ENCODE measurements around the gene MSH2.

Gene MSH2

DNA sequence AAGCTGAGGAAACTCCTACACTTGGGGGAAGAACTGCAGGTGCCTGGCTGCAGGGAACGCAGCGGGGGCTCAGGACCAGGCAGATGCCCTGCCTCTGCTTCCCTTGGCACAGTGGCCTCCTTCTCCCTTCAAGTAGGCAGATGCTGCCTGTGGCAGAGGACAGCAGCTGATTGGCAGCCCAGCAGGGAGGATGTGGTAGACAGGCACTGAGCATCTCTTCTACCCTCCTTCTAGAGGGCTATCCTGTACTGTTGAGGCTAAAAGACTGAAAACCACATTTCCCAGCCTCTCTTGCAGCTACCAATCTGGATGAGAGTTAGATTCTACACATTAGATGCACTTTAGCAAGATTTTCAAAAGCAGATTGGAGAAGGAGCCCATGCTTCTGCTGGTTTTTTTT is 105.7 kb downstream of the MSH2 start:
- DNase-seq (ENCODE audit: low spot score) = no peak

DNA sequence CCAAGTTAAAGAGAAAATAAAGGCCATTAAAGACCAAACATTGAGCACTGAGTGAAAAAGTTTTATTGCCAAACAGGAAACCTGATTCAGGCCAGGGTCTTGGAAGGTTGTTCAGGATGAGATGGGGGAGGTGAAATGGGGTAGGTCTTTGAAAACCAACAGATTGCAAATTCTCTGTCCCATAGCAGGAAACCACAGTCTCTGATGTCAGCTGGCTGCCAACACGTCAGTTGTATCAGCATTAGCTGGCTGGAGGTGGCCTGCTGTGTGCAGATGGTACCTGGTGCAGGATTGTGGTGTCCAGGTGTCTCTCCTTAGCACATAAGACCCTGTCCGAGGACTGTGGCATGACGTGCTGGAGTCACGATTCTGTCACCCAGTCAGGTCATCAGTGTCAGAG is 106.3 kb downstream of the MSH2 start:
- no peak for DNase-seq (ENCODE audit: low spot score)

DNA sequence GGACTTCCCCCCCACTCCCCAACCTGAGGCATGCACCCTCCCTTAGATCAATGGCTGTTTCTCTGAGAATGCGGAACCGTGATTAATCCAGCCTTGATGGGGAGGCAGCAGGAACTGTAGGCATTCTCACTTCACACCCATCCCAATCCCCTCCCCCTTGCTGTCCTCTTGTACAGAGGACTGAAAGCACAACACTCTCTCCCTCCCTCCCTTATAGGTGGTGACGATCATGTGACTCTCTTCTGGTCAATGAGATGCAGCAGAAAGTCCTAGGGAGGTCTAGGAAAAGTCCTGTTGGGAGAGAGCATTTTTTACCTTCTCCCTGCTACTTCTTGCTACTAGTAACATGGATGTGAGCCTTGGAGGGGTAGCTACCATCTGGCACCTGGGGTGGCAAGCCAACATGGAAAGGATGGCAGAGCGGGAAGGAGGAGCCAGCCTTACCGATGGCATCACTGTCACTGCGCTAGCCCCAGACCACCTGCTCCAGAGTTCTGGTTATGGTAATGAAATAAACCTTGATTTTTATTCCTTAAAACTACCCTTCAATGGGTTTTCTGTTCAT is 106.9 kb downstream of the MSH2 start:
- DNase-seq (ENCODE audit: low spot score) = no peak

DNA sequence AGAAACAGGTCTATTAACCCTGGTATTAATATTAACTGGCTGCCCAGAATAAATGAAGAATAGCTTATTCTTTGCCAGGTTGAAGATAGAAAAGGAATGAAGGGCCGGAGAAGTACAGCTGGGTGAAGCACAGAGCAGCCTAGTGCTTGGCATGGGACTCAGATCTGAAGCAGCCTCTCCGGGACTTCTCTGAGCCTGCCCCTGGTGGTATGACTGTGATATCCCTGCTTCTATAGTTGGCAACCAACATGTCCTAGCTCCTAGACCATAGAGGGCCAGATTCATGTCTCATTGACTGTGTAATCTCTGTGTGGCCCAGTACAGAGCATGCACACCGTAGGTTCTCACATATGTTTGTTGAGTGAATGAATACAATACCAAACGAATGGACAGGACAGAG is 107.8 kb downstream of the MSH2 start:
- DNase-seq (ENCODE audit: low spot score) = no peak

DNA sequence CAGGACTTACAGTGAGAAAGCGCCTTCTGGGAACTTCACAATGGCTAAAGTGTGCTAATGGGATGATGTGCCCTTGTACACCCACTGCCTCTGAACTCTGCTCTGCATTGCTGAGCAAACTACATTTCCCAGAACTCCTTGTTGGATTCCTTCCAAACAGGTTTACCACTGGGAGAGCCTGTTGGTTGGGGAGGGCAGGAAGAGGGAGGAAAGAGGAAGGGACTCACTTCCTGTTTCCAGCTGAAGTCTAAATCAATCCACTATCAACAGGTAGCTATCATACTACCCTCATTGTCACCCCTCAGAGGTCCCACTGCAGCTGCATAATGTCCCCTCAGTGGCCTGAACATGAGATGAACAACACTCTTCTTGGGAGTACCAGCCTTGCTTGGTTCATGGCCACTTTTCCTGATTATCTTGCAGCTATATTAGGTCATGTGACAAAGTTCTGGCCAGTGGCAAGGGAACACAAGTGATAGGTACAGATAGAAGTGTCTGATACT is 109.7 kb downstream of the MSH2 start:
- no peak for DNase-seq (ENCODE audit: low spot score)

DNA sequence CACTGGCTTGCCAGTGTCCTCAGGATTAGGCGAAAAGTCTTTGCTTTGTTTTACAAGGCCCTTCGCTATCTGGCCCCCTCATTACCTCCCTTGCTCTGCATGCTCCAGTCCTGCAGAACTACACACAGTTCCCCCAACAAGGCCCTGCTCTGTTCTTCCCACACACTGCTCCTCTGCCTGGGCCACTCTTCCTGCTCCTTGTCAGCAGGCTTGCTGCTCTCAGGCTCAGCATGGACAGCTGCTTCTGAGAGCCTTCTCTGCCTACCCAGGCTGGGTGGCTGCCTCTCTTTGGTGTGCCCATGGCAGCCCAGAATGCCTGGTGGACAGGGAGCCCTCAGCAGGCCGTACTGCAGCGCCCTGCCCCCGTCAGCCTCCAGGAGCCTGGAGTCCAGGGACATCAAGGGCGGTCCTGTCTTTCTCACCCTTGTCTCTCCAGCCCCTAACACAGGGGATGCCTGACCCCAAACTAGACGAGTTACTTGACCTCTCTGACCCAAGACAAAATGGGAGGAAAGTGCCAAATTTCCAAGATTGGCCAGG is 111.1 kb downstream of the MSH2 start:
- DNase-seq (ENCODE audit: low spot score) = no peak

DNA sequence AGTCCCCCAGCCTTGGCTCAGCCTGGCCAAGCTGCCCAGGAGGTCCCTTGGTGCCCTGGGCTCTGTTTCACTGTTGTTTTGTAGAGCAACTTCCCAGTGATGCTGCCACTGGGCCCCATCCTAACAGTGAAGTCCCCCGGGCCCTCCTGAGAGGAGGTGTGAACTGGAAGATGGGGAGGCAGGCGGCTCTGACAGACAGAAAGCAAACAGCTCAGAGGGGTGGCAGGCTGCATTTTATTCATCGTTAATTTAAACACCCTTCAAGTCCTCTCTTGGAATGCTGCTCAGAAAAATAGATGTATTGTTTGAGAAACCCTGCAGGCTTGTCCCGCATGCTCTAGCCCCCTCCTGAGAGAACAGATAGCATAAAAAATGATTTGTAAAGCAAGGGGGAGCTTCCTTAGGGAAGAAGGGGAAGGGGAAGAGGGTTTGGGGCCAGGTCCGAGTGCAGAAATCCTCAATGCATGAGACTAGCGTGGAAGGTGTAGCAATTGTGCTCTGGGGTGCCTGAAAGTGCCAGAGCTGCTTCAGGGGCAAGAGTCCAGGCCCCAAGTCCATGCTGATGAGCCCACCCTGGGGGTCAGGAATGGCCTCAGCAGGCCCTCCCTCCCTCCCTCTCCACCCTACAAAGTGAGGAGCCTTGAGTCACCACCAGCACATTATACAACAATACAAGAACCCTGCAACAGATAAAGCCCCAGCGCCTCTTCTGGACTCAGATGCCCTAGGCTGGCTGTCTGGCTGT is 113.6 kb downstream of the MSH2 start:
- DNase-seq (ENCODE audit: low spot score) = no peak

DNA sequence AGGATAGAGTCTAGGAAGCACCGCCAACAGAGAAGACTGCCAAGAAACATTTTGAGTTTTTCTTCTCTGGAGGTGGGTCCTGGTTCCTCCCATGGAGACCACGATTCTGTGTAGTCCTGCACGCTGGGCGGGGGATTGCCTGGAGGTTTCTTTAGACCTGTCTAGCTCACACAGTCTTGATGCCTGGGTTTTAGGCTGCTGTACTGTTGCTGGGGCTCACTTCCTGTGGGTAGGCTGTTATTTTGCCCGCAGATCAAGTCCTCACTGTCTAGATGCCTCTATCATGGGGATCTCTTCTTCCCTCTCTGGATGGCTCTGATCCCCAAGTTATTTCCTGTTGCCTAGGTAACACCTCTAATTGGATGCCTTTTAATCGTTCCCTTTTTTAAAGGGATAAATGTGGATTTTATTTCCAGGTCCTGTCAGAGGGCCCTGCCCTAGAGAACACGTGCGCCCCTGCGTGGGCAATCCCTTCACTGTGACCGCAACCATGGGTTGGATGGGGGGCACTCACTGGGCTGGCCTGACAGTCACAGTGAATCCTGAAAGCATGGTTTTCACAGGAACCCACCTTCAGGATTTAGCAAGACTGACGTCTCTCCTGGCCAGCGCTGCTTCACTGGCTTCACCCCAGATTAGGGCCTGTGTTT is 115.7 kb downstream of the MSH2 start:
- DNase-seq (ENCODE audit: low spot score) = no peak

DNA sequence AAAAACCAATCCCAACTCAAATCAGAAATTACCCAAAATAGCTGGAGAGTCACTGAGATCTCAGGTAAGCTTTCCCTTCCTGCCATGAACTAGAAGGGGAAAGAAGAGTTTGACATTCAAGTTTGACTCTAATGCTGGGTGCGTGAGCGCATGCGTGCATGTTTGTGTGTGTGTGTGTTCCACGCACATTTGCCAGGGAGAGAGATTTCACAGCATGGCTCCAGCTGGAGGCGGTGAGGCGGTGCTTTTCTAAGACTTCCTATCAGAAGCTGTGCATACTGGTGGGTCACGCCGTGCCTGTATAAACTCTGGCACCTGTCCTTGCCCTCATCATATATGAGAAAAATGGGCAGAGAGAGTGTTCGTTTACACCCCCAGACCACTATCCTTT is 116.2 kb downstream of the MSH2 start:
- no peak for DNase-seq (ENCODE audit: low spot score)

DNA sequence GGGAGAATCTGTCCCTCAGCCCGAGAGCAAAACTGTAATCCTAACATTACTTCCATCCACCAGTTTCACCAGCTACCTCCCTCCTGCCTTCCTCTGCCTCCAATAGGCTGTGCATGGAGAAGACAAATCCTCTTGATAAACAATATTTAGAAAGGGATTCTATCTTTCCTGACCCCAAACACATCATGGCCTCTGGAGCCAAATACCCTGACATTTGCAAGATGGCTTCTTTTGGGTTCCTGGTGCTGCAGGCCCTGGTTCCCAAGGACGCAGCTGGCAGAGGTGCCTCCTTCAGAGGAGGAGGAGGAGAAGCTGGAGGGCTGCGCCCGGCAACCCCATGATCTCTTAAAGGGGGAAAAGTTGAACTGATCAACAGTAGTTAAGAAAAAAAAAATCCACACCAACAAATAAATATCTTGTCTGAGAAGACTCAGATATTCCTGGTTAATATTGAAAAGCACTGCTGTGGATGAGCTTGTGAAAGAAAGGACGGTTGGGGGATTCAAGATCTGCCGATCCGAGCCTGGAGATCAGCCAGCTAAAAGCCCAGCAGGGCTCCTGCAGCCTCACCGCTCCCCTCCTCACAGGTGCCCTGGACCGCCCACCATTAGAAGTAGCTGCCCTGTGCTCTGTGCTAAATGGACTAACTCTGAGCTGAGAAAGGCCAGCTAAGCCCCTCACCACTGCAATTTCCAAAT is 116.8 kb downstream of the MSH2 start:
- DNase-seq (ENCODE audit: low spot score) = peak; percentile 48

DNA sequence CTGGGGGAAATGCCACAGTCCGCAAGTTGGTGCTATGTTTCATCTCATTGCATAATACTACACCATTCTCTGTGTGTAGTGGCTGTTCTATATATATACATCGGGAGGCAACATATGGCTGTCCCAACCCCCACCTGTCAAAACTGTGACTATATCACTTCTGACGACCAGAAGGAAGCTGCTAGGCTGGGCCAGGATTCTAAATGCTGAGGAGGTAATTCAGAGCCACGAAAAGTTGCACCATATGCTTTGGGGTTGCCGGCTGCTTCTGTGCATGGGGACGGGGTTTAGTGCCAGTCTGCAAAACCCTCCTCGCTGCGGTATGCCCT is 117.3 kb downstream of the MSH2 start:
- DNase-seq (ENCODE audit: low spot score) = peak; percentile 45

DNA sequence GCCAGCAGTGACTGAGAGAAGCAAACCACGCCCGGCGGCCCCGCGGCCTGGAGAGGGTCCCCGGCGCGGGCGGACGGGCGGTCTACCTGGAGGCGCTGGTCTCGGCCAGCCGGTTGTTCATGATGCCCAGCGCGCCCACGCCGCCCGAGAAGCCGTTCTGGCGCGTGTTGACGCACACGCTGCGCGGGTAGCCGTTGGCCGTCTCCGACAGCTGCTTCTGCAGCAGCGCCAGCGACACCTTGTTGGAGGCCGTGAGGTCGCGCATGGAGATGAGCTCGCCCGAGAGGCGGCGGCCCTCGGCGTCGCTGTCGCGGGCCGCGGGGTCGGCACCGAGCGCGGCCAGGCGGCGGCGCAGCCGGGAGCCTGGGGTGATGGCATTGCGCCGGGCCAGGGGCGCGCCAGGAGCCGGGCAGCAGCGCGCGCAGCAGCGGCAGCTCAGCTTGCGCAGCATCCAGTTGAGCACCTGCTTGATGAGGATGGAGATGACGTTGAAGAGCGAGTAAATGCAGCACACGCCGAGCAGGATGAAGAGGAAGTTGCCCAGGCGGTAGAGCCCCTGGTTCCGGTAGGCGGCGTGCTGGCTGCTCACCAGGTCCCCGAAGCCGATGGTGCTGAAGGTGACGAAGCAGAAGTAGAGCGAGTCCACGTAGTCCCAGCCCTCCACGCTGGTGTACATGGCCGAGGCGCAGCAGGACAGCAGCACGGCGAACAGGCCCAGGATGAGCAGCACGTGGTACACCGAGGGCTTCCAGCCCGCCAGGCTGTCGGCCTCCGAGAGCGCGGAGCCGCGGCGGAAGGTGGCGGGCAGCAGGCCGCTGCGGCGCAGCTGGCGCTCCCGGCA is 118.1 kb downstream of the MSH2 start:
- DNase-seq (ENCODE audit: low spot score) = no peak

DNA sequence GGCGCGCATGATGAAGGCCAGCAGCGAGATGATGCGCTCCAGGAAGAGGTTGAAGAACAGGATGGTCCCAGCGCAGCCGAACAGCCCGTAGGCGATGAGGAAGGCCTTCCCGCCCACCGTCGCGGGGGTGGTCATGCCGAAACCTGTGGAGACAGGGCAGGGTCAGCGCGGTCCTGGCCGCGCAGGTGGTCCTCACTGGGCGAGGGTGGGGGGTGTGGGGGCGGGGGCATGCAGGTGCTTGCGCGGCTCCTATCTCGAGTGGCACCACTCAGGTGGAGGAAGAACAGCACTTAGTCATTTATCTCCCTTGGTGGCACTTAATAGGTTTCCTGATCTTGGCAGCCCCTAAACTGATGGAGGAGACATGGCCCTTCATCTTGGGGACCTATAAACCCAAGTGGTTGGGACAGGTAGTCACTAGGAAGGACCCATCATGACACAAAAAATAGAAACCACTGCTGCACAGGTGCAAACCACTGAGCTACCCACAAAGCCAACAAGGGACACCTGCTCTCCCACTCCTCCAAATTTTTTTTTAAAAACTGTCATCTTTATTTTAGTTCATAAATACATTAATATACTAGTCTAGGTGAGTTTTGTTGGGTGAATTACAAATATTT is 118.8 kb downstream of the MSH2 start:
- no peak for DNase-seq (ENCODE audit: low spot score)

DNA sequence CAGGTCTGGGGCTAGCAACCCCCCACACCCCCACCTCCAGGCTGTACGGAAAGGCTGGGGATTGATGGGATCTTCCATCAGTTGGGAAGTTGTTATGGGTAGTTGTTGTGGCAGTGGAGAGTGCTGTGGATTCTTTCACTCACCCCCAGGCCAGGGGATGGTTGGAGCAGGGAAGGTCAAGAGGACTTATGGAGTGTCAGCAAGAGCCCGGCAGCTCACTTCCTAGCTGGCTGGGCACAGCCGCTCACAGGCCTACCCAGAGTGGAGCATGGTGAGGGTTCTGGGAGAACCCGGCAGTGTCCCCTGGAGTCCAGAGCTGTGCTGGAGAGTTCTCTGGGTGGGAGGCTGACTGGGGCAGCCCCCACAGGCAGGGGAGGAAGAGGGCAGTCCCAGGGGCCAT is 122.2 kb downstream of the MSH2 start:
- no peak for DNase-seq (ENCODE audit: low spot score)

DNA sequence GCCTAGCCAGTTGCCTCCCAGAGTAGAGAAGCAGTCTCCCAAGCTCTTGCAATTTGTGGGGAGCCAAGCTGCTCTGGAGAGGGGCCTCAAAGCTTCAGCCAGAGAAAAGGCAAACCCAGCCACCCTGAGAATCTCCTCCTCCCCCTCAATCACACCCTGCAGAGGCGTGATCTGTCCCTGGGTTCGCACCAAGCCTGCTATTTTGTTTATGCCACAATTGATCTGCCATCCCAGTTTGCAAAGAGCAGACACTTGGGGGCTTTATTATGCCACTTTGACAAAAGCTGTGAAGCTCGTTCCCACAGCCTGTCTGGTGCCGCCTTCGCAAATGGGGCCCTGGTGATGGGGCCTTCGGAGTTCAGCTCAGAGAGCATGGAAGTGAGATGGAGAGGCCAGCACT is 125.5 kb downstream of the MSH2 start:
- DNase-seq (ENCODE audit: low spot score) = no peak

DNA sequence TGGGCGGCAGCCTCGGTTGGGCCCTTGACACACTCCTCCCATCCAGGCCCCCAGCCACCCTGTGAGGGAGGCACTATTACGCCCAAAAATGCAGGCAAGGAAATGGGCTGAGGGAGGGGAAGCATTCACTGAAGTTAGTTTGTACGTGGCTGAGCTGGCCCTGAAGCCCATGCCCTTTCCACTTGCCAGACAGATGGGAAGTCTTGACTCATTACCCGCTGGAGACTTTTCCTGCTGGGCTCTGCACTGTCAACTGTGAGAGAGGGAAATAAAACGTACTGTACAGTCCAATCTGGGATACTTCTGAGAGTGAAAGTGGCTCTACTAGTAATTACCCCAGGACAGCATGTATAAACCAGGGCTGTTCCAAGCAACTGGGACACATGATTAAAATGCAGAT is 125.9 kb downstream of the MSH2 start:
- DNase-seq (ENCODE audit: low spot score) = no peak

DNA sequence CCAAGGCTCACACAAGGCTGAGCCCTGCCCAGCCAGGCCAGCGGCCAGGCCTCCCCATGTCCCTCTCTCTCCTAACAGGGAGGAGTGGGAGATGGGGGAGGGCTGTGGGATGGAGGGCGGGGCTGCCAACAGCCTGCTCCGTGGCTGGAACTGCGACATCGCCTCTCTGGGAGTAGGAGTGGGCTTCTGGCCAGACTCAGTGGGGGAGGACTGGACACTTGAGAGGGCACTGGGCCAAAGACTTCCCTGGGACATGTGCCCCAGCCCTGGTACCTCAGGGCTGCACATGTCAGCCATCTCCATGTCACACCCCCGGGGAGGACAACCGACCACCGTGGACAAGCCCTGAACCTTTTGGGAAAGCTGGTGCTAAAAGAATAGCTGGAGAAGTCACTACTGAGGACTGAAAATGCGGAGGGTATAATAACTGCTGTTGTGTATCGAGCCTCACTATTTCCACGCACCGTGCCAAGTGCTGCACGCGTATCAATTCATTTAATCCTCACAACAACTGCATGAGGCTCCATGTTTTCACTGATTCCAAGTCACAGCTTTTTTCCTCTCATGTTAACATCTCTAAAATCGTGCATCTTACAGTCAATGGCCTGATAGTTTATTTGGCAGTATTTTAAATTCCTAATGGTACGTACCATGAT is 127.3 kb downstream of the MSH2 start:
- DNase-seq (ENCODE audit: low spot score) = no peak

DNA sequence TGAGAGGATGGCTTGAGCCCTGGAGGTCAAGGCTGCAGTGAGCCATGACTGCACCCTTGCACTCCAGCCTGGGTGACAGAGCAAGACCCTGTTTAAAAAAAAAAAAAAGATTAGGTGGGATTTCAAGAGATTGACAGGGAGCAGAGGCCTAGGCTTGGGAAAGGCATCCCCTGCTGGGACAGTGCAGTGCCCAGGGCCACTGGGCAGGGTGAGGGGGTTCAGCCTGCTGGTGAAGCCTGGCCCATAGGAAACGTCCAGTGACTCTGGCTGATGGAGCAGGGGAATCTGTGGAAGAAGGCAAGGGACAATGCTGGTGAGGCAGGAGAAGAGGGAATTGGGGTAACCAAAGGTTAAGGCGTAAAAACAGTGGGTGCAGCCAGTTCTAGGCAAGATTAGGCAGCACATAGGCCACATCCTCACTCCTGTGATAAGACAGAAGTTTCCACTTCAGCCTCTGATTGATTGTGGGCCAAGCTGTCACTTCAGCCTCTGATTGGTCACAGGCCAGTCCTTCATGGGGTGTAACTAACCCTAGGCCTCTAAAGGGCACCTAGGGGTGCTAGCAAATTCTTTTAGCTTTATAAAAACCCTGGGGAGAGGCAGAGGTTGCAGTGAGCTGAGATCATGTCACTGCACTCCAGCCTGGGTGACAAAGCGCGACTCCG is 128.6 kb downstream of the MSH2 start:
- no peak for DNase-seq (ENCODE audit: low spot score)

All from D341Med (cell line).